T-helper 2 cell treated with Interferon-gamma antibody and Interleukin-4, amounts not matched to agents 100 ng/mL and 5 ng/mL, for 36 hours (primary cell): Measurements from ENCODE around the gene KDM5A. TPM values are rescaled to one million over a fixed set of nuclear protein-coding genes. Genes with fewer than 3 reads are reported as not detected.
"Not testable (repeated sequence)": the region's sequence is repeated elsewhere in the genome, so short reads cannot be mapped to it uniquely, and the experiment has no call there.

Experiments
- intact Hi-C: fragments of 100-400 bp; cut with micrococcal nuclease; formaldehyde crosslinking; loops from one replicate; pipeline ENCODE4 v1.15.1; 2023
- total RNA-seq: library from RNA; stranded (reverse); gene quantifications from 2 replicates; pipeline ENCODE4 v1.2.3, GENCODE V29; 2022

Gene KDM5A
- total RNA-seq, 1 donor from 2014 or later: 89.5 TPM

GRCh38 chr12:334125-334524 lies 55.0 kb downstream of the KDM5A start:
- intact Hi-C loops: no loop called here

GRCh38 chr12:332581-333205 lies 56.4 kb downstream of the KDM5A start:
- intact Hi-C loops: no loop called here

DNA sequence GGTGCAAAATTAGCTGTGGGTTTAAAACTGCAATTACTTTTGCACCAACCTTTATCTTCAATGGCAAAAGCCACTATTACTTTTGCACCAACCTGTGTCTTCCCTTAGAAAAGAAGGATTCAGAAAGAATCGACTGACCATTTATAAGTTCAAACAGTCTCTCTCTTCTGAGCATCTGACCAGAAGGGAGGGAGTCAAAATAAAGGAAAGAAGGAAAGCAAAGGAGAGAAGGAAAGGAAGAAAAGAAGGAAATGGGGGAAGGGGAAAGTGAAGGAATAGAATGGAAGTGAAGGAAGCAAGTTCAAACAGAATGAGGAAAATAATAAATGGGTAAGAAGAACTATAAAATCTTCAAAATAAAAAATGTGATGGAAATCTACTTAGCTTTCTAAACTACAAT lies 57.8 kb downstream of the KDM5A start:
- intact Hi-C loops: no loop called here

GRCh38 chr12:325906-326305 lies 63.2 kb downstream of the KDM5A start:
- intact Hi-C loops: no loop called here

DNA sequence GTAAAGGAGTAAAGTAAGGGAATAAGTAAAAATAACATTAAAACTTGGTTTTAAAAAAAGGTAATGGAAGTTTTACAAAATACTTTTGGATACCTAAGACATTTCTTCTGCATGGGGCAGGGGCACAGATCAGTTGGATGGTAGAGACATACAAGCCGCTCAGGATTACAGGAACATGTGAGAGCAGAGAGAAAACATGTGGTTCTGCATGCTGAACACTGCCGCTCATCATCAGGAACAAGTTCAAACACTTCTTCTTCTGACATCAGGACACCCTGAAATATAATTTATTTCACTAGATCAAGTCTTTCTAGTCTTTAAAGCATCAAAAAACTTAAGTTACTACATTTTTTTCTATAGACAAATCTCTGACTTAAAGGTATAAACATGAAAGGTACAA lies 65.6 kb downstream of the KDM5A start:
- intact Hi-C loops: no loop called here

DNA sequence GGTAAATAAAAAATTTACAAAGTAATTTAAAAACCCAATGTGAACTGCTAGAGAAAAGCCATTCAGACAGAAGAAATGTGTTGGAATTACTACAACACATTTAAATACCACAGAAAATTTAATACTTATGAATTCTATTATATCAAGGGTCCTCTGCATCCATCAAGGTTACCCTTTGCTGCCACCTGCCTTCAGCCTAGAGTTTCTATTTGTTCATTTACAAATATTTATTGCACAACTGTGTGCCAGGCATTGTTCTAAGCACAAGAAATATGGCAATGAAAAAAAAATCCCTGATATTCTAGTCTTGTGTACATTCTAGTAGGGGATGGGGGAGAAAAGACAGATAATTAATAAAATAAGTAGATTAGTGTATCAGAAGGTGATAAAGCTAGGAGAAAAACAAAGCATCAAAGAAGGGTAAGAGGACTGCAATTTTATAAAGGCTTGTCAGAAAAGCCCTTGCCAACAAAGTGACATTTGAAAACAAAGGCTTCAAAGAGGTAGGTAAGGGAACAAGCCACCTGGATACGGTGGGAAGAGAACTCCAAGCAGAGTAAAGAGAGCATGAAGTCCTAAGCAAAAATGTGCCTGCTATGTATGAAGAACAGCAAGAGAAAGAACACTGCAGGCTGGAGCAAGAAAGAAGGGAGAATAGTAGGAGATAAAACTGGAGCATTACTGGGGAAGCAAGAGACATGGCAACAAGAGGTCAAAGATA lies 67.4 kb downstream of the KDM5A start:
- intact Hi-C loops: no loop called here

DNA sequence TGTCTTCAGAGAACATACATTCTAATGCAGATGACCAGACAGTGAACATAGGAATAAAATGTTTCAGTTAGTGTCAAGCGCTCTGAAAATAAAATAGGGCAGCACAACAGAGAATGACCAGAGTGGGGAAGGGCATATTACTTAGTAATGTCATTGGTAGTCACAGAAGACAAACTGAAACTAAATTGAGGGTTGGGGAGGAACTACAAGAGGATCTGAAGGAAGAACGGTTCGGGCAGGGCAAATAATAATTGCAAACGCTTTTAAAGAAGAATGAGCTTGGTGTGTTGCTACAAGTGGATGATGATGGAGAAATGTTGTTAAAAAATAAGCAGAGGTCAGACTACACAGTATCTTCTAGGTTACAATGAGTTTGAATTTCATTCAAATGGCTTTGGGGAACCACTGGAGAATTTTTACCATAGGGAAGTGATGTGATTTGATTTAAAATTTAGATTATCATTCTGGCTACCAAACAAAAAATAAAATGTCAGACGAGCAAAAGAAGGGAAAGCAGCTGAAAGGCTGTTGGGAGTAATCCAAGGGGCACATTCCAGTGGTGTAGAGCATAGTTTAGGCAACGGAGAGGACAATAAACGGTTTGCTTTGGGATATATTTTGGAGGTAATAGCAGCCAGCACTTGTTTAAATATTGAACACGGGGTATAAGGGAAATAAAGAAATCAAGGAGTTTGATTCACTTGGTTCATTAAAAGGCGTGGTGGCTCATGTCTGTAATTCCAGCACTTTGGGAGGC lies 70.2 kb downstream of the KDM5A start:
- intact Hi-C loops: no loop called here

DNA sequence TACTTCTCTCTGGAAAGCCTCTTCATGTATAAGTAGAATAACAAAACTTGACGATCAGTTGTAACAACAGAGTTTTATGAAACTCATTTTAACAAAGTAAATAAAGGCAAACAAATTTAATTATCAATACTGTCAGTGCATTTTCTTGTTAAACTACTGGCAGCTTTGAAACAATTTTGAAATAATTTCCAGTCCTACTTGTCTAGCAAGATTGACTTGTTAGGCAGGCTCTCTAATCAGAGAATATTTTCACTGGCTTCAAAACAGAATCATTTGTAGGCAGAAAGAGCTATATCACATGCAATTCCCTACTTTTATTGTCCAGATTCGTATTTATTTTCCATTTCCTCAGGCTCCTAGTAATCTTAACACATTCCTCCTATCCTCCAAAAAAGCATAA lies 80.6 kb downstream of the KDM5A start:
- intact Hi-C loops: no loop called here

DNA sequence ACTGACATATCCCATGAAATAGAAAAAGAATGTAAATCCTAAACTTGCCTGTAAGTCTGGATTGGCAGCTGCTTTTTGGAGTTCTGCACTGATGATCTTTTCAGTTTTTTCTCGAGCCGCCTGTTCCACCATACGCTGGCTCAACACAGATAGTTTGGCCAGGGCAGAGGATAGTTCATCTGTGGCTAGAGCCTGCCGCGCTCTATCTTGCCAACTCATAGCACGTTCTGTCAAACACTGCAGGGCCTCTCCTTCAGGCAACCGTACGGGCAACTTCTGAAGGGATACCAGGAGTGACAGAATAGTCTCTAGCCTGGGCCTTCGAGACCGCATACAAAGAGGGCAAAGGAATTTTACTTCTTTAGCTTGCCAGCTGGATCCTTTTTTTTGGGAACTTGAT lies 81.7 kb downstream of the KDM5A start:
- intact Hi-C loops: no loop called here

GRCh38 chr12:304805-305204 lies 84.3 kb downstream of the KDM5A start:
- intact Hi-C loops: no loop called here

DNA sequence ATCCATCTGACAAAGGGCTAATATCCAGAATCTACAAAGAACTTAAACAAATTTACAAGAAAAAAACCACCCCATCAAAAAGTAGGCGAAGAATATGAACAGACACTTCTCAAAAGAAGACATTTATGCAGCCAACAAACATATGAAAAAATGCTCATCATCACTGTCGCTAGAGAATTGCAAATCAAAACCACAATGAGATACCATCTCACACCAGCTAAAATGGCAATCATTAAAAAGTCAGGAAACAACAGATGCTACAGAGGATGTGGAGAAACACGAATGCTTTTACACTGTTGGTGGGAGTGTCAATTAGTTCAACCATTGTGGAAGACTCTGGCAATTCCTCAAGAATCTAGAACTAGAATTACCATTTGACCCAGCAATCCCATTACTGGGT lies 86.4 kb downstream of the KDM5A start:
- intact Hi-C loops: not testable (repeated sequence)

GRCh38 chr12:300166-300565 lies 89.0 kb downstream of the KDM5A start:
- intact Hi-C loops: not testable (repeated sequence)

DNA sequence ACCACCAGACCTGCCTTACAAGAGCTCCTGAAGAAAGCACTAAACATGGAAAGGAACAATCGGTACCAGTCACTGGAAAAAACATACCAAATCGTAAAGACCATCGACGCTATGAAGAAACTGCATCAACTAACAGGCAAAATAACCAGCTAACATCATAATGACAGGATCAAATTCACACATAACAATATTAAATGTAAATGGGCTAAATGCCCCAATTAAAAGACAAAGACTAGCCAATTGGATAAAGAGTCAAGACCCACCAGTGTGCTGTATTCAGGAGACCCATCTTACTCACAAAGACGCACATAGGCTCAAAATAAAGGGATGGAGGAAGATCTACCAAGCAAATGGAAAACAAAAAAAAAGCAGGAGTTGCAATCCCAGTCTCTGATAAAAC lies 89.6 kb downstream of the KDM5A start:
- intact Hi-C loops: not testable (repeated sequence)

GRCh38 chr12:298059-298458 lies 91.1 kb downstream of the KDM5A start:
- intact Hi-C loops: not testable (repeated sequence)

DNA sequence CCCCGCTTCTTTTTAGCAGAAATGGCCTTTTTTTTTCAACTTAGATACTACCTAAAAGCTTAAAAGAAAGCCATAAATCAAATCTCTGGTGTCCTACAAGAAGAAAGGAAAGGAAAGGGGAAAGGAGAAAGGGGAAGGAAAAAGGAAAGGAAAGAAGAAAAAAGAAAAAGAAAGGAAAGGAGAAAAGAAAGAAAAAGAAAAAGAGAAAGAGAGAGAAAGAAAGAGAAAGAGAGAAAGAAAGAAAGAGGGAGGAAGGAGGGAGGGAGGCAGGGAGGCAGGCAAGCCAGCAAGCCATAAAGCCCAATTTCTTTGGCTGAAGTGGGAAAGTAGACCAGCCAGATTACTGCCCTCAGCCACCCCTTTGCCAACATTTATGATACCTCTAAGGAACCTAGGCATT lies 94.0 kb downstream of the KDM5A start:
- intact Hi-C loops: no loop called here

GRCh38 chr12:293199-293598 lies 95.9 kb downstream of the KDM5A start:
- intact Hi-C loops: no loop called here

- intact Hi-C loops: no loop called here
Observed at GRCh38 chr12:292186-292585, 96.9 kb downstream of the KDM5A start.

- intact Hi-C loops: no loop called here
Observed at GRCh38 chr12:291153-291723, 97.9 kb downstream of the KDM5A start.

- intact Hi-C loops: no loop called here
Observed at GRCh38 chr12:288687-289086, 100.4 kb downstream of the KDM5A start.

- intact Hi-C loops: no loop called here
Observed at GRCh38 chr12:286531-287300, 102.4 kb downstream of the KDM5A start.

DNA sequence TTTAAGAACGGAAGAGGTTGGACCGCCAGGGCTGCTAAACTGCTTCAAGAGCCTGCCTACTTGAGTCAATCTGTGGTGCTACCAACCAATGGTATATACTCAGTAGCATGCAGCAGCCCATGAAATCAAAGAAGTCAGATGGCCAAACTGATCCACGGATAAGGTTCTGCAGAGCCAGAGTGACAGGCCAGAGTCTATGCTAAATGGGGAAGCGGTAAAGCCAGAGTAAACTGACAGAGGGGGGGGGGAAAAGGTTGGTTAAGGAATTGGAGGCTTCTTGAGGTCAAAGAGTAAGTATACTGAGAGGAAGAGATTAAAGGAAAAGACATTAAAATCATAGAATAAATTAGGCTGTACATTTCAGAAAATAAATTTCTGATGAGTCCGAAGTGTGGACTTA lies 111.1 kb downstream of the KDM5A start:
- intact Hi-C loops: no loop called here
